Activated CD8-positive, alpha-beta memory T cell treated with anti-CD3 and anti-CD28 coated beads for 1 hour (primary cell): ENCODE data around the gene AKIP1.
"Not testable (repeated sequence)": the region's sequence is repeated elsewhere in the genome, so short reads cannot be mapped to it uniquely, and the experiment has no call there.

Source experiments
- DNase-seq, 2 donors: peaks; one replicate each; pipeline ENCODE4 v3.0.0-alpha.2; 2020; ENCODE audit warnings: low read depth in 1 of 2; ENCODE audit errors: extremely low read depth in 1 of 2

The AKIP1 gene

GRCh38 chr11:8914661-8915018, 3.7 kb downstream of the AKIP1 start:
- no peak for DNase-seq

- no peak for DNase-seq
Measured at GRCh38 chr11:8917157-8917825, 6.3 kb downstream of the AKIP1 start.

- no peak for DNase-seq
Measured at GRCh38 chr11:8922691-8923090, 11.7 kb downstream of the AKIP1 start.

GRCh38 chr11:8925711-8926110, 14.7 kb downstream of the AKIP1 start:
- no peak for DNase-seq

GRCh38 chr11:8926236-8926635, 15.2 kb downstream of the AKIP1 start:
- no peak for DNase-seq

- DNase-seq: no peak
Measured at GRCh38 chr11:8927233-8927632, 16.2 kb downstream of the AKIP1 start.

GRCh38 chr11:8928205-8928604, 17.2 kb downstream of the AKIP1 start:
- no peak for DNase-seq

GRCh38 chr11:8928981-8929615, 18.1 kb downstream of the AKIP1 start:
- DNase-seq: no peak

GRCh38 chr11:8930456-8931175, 19.6 kb downstream of the AKIP1 start:
- no peak for DNase-seq

GRCh38 chr11:8932564-8933180, 21.7 kb downstream of the AKIP1 start, which contains the start of gene C11orf16:
TSS of gene C11orf16 (minus strand) at chr11:8932947. CDS start at chr11:8932308, 639 bp downstream.
- no peak for DNase-seq

- no peak for DNase-seq
Measured at GRCh38 chr11:8933931-8934330, 22.9 kb downstream of the AKIP1 start.

- no peak for DNase-seq
Measured at GRCh38 chr11:8934742-8935488, 23.9 kb downstream of the AKIP1 start.

- not testable (repeated sequence) for DNase-seq
Measured at GRCh38 chr11:8935789-8936188, 24.8 kb downstream of the AKIP1 start.

GRCh38 chr11:8937159-8937558, 26.2 kb downstream of the AKIP1 start:
- DNase-seq: no peak

- no peak for DNase-seq
Measured at GRCh38 chr11:8937659-8938058, 26.7 kb downstream of the AKIP1 start.

- DNase-seq: no peak
Measured at GRCh38 chr11:8941341-8942103, 30.5 kb downstream of the AKIP1 start.

GRCh38 chr11:8942518-8943066, 31.6 kb downstream of the AKIP1 start, which contains the start of gene ASCL3:
TSS of gene ASCL3 (minus strand) at chr11:8943016. CDS start at chr11:8938161, 4,855 bp downstream.
- DNase-seq: no peak

- DNase-seq: no peak
Measured at GRCh38 chr11:8947230-8947943, 36.4 kb downstream of the AKIP1 start.

GRCh38 chr11:8948886-8949285, 37.9 kb downstream of the AKIP1 start:
- DNase-seq: no peak
